22Rv1 (cell line): Measurements from ENCODE around the gene AOPEP.

ENCODE experiments used
- CTCF ChIP-seq: fragments of 450-650 bp; IDR thresholded peaks from 2 replicates; pipeline ENCODE4 v1.5.1; 2017; ENCODE audit warnings: mild to moderate bottlenecking
- ZFX ChIP-seq: fragments of 450-650 bp; IDR thresholded peaks from 2 replicates; pipeline ENCODE4 v1.6.1; 2017; ENCODE audit warnings: antibody characterized with exemption, borderline replicate concordance

- TF ChIP-seq CTCF (no peak), ZFX (no peak)
Observed at GRCh38 chr9:95102572-95102971, 376.1 kb downstream of the AOPEP start.
